CD4-positive, alpha-beta T cell (primary cell): ENCODE measurements around the gene XPO6. TPM values are rescaled to one million over a fixed set of nuclear protein-coding genes. Genes with fewer than 3 reads are reported as not detected.

ENCODE experiments used
- ATAC-seq: fragments of 200-7000 bp; cut with Tn5 transposase; one replicate; pipeline ENCODE4 v1.10.0; 2022; ENCODE audit warnings: mild to moderate bottlenecking; ENCODE audit not compliant: poor library complexity
- CTCF ChIA-PET: fragments of 350-600 bp; sonication (Branson Sonifier 250); formaldehyde crosslinking; loops from one replicate; lab custom pipeline; 2021; ENCODE audit warnings: antibody characterized with exemption, inconsistent platforms; lab: Charles Lee
- POLR2A ChIA-PET: fragments of 350-600 bp; sonication (Branson Sonifier 250); formaldehyde crosslinking; loops from one replicate; lab custom pipeline; 2021; ENCODE audit warnings: antibody characterized with exemption, inconsistent platforms; lab: Charles Lee
- DNase-seq, 14 experiments: peaks; one replicate each; pipeline ENCODE4 v3.0.0-alpha.2; 2013 to 2020; ENCODE audit warnings: mixed read lengths in 2 of 14
- H3K27ac ChIP-seq, 2 donors: one replicate each; pipeline versions ENCODE4 v1.5.1 to v1.7.0; 2013; ENCODE audit warnings: low read length in 2 of 2, low read depth in 1 of 2, mild to moderate bottlenecking in 1 of 2
- H3K27me3 ChIP-seq, 2 experiments: 1 replicate in 1 of 2; 2 replicates in 1 of 2; pipeline versions ENCODE4 v1.6.1 to v1.7.0; 2013; ENCODE audit warnings: low read length in 2 of 2, control low read depth in 1 of 2, mild to moderate bottlenecking in 1 of 2, moderate library complexity in 1 of 2; ENCODE audit not compliant: insufficient read depth in 2 of 2, control insufficient read depth in 1 of 2
- H3K36me3 ChIP-seq: one replicate; pipeline ENCODE4 v1.6.1; 2013; ENCODE audit warnings: low read length, control low read depth; ENCODE audit not compliant: insufficient read depth
- H3K4me1 ChIP-seq: one replicate; pipeline ENCODE4 v1.6.1; 2013; ENCODE audit warnings: low read length, control low read depth; ENCODE audit not compliant: insufficient read depth
- H3K4me3 ChIP-seq: one replicate; pipeline ENCODE4 v1.5.1; 2013; ENCODE audit warnings: mild to moderate bottlenecking, low read length, moderate library complexity
- H3K9me3 ChIP-seq, 2 experiments: 1 replicate in 1 of 2; 2 replicates in 1 of 2; pipeline versions ENCODE4 v1.6.1 to v1.7.0; 2013; ENCODE audit warnings: low read length in 2 of 2, mild to moderate bottlenecking in 2 of 2, control low read depth in 1 of 2, moderate library complexity in 1 of 2; ENCODE audit not compliant: control insufficient read depth in 1 of 2, insufficient read depth in 1 of 2
- H3K27ac Mint-ChIP-seq: one replicate; pipeline ENCODE4 v1.8.0; 2020; ENCODE audit warnings: mixed read lengths
- H3K27me3 Mint-ChIP-seq: one replicate; pipeline ENCODE4 v1.8.0; 2021; ENCODE audit warnings: mixed read lengths
- H3K36me3 Mint-ChIP-seq: one replicate; pipeline ENCODE4 v1.8.0; 2021; ENCODE audit warnings: low read depth, mixed read lengths
- H3K4me1 Mint-ChIP-seq: one replicate; pipeline ENCODE4 v1.8.0; 2021; ENCODE audit warnings: low read depth, mixed read lengths
- H3K4me3 Mint-ChIP-seq: one replicate; pipeline ENCODE4 v1.8.0; 2020; ENCODE audit warnings: mild to moderate bottlenecking, mixed read lengths
- H3K9me3 Mint-ChIP-seq: one replicate; pipeline ENCODE4 v1.8.0; 2020; ENCODE audit warnings: mixed read lengths
- CTCF ChIP-seq: fragments of 200-600 bp; IDR thresholded peaks from one replicate; pipeline ENCODE4 v1.8.0; 2022; ENCODE audit warnings: antibody characterized with exemption, mild to moderate bottlenecking
- intact Hi-C, 2 experiments: fragments of 100-400 bp; cut with DNase I in 1 of 2; cut with micrococcal nuclease in 1 of 2; formaldehyde crosslinking; loops; one replicate each; pipeline versions ENCODE4 v1.15.1 to v1.9.0; 2023 to 2025; cut with DNase I, micrococcal nuclease
- total RNA-seq, 174 experiments: library from RNA in 2 of 174; stranded (reverse) in 2 of 174; gene quantifications; one replicate each; pipeline ENCODE4 v1.2.3 and lab custom pipeline; 2021 to 2026

XPO6 gene
- total RNA-seq, 2 experiments from 2014 or later, result 378 to 390 TPM

GRCh38 chr16:28087675-28088300 is 124.0 kb downstream of the XPO6 start:
- Mint-ChIP-seq H3K27ac (no peak overlapping the region), H3K4me3 (no peak overlapping the region), H3K36me3 (no peaks in the 10 kb centered on the region), H3K9me3 (no peaks in the 10 kb centered on the region), H3K27me3 (no peaks in the 10 kb centered on the region), H3K4me1 (peaks cover 4% of the 10 kb centered on the region)
- no peak for ATAC-seq
- intact Hi-C loops, result no loop called here
- TF ChIP-seq CTCF, result no peak
- no peak for DNase-seq
- POLR2A ChIA-PET, result no interaction called here
- Histone ChIP-seq H3K27me3 (no peaks in the 10 kb centered on the region), H3K9me3 (no peaks in the 10 kb centered on the region), H3K4me3 (no peak overlapping the region), H3K27ac (no peak overlapping the region), H3K36me3 (no peaks in the 10 kb centered on the region), H3K4me1 (no peaks in the 10 kb centered on the region)
- CTCF ChIA-PET, result no interaction called here

GRCh38 chr16:28087140-28087660 is 124.6 kb downstream of the XPO6 start:
- no peaks in the 10 kb centered on the region for H3K9me3 ChIP-seq
- Mint-ChIP-seq H3K27ac (no peak overlapping the region), H3K36me3 (no peaks in the 10 kb centered on the region), H3K4me1 (peaks cover 4% of the 10 kb centered on the region), H3K4me3 (no peak overlapping the region), H3K27me3 (no peaks in the 10 kb centered on the region), H3K9me3 (no peaks in the 10 kb centered on the region)
- ATAC-seq (no peak), DNase-seq (no peak)
- H3K4me3 ChIP-seq, result no peak overlapping the region
- no peaks in the 10 kb centered on the region for H3K27me3 ChIP-seq
- no peaks in the 10 kb centered on the region for H3K4me1 ChIP-seq
- ChIA-PET POLR2A (no interaction called here), CTCF (no interaction called here)
- H3K36me3 ChIP-seq, result no peaks in the 10 kb centered on the region
- TF ChIP-seq CTCF, result no peak
- intact Hi-C loops, result no loop called here
- H3K27ac ChIP-seq, result no peak overlapping the region

- Mint-ChIP-seq H3K4me1 (peaks cover 4% of the 10 kb centered on the region), H3K36me3 (no peaks in the 10 kb centered on the region), H3K9me3 (no peaks in the 10 kb centered on the region), H3K4me3 (no peak overlapping the region), H3K27me3 (no peaks in the 10 kb centered on the region), H3K27ac (no peak overlapping the region)
- no peaks in the 10 kb centered on the region for H3K27me3 ChIP-seq
- no peaks in the 10 kb centered on the region for H3K9me3 ChIP-seq
- no peaks in the 10 kb centered on the region for H3K4me1 ChIP-seq
- H3K4me3 ChIP-seq, result no peak overlapping the region
- ChIA-PET POLR2A (no interaction called here), CTCF (no interaction called here)
- no peaks in the 10 kb centered on the region for H3K36me3 ChIP-seq
- no peak overlapping the region for H3K27ac ChIP-seq
- intact Hi-C loops, result no loop called here
- ATAC-seq (no peak), DNase-seq (no peak)
- no peak for TF ChIP-seq CTCF
These were observed 125.3 kb downstream of the XPO6 start for GRCh38 chr16:28086186-28087139.
